Epidermal melanocyte (primary cell): Measurements from ENCODE around the gene UBAP2.

Experiments
- DNase-seq: peaks from one replicate; pipeline ENCODE4 v3.0.0; 2011; ENCODE audit warnings: low spot score; ENCODE audit not compliant: insufficient read length

Gene UBAP2

GRCh38 chr9:33924978-33925797 lies 123.5 kb downstream of the UBAP2 start:
- DNase-seq, result peak; percentile 32

- DNase-seq, result no peak
These were observed 124.5 kb downstream of the UBAP2 start for GRCh38 chr9:33923998-33924701.

- DNase-seq, result no peak
These were observed 125.6 kb downstream of the UBAP2 start for GRCh38 chr9:33923079-33923478.

GRCh38 chr9:33921967-33922895 lies 126.5 kb downstream of the UBAP2 start:
- DNase-seq, result no peak

GRCh38 chr9:33919276-33919897 lies 129.3 kb downstream of the UBAP2 start:
- no peak for DNase-seq

- no peak for DNase-seq
These were observed 131.7 kb downstream of the UBAP2 start for GRCh38 chr9:33917036-33917435.

- DNase-seq, result no peak
These were observed 133.6 kb downstream of the UBAP2 start for GRCh38 chr9:33914887-33915628.

GRCh38 chr9:33913541-33913940 lies 135.1 kb downstream of the UBAP2 start:
- no peak for DNase-seq

- DNase-seq, result no peak
These were observed 139.9 kb downstream of the UBAP2 start for GRCh38 chr9:33908749-33909148.

- DNase-seq, result no peak
These were observed 140.6 kb downstream of the UBAP2 start for GRCh38 chr9:33908114-33908513.

- DNase-seq, result no peak
These were observed 141.3 kb downstream of the UBAP2 start for GRCh38 chr9:33907347-33907746.

- no peak for DNase-seq
These were observed 141.9 kb downstream of the UBAP2 start for GRCh38 chr9:33906769-33907168.

- no peak for DNase-seq
These were observed 143.6 kb downstream of the UBAP2 start for GRCh38 chr9:33905137-33905536.

- DNase-seq, result no peak
These were observed 145.4 kb downstream of the UBAP2 start for GRCh38 chr9:33903157-33903780.

GRCh38 chr9:33894316-33894715 lies 154.4 kb downstream of the UBAP2 start:
- DNase-seq, result no peak

GRCh38 chr9:33893861-33894260 lies 154.8 kb downstream of the UBAP2 start:
- no peak for DNase-seq

- DNase-seq, result no peak
These were observed 162.7 kb downstream of the UBAP2 start for GRCh38 chr9:33885948-33886347.

- DNase-seq, result no peak
These were observed 163.6 kb downstream of the UBAP2 start for GRCh38 chr9:33884856-33885701.

GRCh38 chr9:33881635-33882034 lies 167.1 kb downstream of the UBAP2 start:
- no peak for DNase-seq
